NCI-H2107 (cell line): ENCODE data around the gene SELENOM.
"Not testable (repeated sequence)": the region's sequence is repeated elsewhere in the genome, so short reads cannot be mapped to it uniquely, and the experiment has no call there.

Experiments used
- DNase-seq: peaks from one replicate; lab custom pipeline; 2025; lab: John Stamatoyannopoulos, UW

Gene SELENOM

GRCh38 chr22:31075961-31076360 is 31.4 kb downstream of the SELENOM start:
- no peak for DNase-seq

GRCh38 chr22:31073545-31074145 is 33.7 kb downstream of the SELENOM start:
- not testable (repeated sequence) for DNase-seq

- not testable (repeated sequence) for DNase-seq
Measured at GRCh38 chr22:31073125-31073524, 34.2 kb downstream of the SELENOM start.

- not testable (repeated sequence) for DNase-seq
Measured at GRCh38 chr22:31069691-31070314, 37.6 kb downstream of the SELENOM start.

GRCh38 chr22:31068970-31069369 is 38.4 kb downstream of the SELENOM start:
- no peak for DNase-seq

GRCh38 chr22:31064369-31064768 is 43.0 kb downstream of the SELENOM start:
- DNase-seq: no peak

- no peak for DNase-seq
Measured at GRCh38 chr22:31062566-31063230, 44.7 kb downstream of the SELENOM start.

- not testable (repeated sequence) for DNase-seq
Measured at GRCh38 chr22:31059663-31060062, 47.7 kb downstream of the SELENOM start.

GRCh38 chr22:31056986-31057599 is 50.3 kb downstream of the SELENOM start:
- no peak for DNase-seq

GRCh38 chr22:31055635-31056159 is 51.7 kb downstream of the SELENOM start:
- DNase-seq: peak; percentile 19

GRCh38 chr22:31055117-31055634 is 52.2 kb downstream of the SELENOM start:
- no peak for DNase-seq
